ENCODE data around the gene RPUSD3. TPM values are rescaled to one million over a fixed set of nuclear protein-coding genes. Genes with fewer than 3 reads are reported as not detected.
A peak's percentile ranks its signal among the peaks of the same experiment; 100 is the strongest.

RPUSD3 gene
- total and polyA plus RNA-seq, 9 of the 15 experiments (the other 6 are each of a cell fraction or from before 2014, with no cell fraction given) = 13.8 to 99.0 (median 59.3) TPM

- TF ChIP-seq ZBTB40 (IDR thresholded peaks at IDR 0.05) (no peak), ZBTB40 (CRISPR knock-in tag; IDR thresholded peaks at IDR 0.05) (no peak), ZNF280B (CRISPR knock-in tag; IDR thresholded peaks at IDR 0.05) (no peak), CLOCK (CRISPR knock-in tag; IDR thresholded peaks at IDR 0.05; ENCODE audit: borderline replicate concordance) (no peak), POU5F1 (IDR thresholded peaks at IDR 0.05; ENCODE audit: borderline replicate concordance, low read depth, low read length, partially characterized antibody) (no peak), RBM39 (optimal IDR thresholded peaks at IDR 0.05; ENCODE audit: low read depth, low read length) (no peak), CUX1 (CRISPR knock-in tag; IDR thresholded peaks at IDR 0.05) (0 out of 2 replicates have a peak, but pooled peaks have one; percentile 50), ZNF41 (CRISPR knock-in tag; conservative IDR thresholded peaks at IDR 0.05) (no peak)
Observed at GRCh38 chr3:9884555-9885165, 40.9 kb upstream of the RPUSD3 start (continued).

Data from K562 (cell line).